Endodermal cell (in vitro differentiated cells): ENCODE data around the gene PTPN9. TPM values are rescaled to one million over a fixed set of nuclear protein-coding genes. Genes with fewer than 3 reads are reported as not detected.
"Not testable (repeated sequence)": the region's sequence is repeated elsewhere in the genome, so short reads cannot be mapped to it uniquely, and the experiment has no call there.

Source experiments
- DNase-seq: peaks from one replicate; pipeline ENCODE4 v3.0.0-alpha.2; 2017
- H3K27ac ChIP-seq: 2 replicates; pipeline ENCODE4 v1.5.1; 2013; ENCODE audit warnings: mild to moderate bottlenecking, low read depth, low read length, moderate library complexity
- H3K27me3 ChIP-seq: 2 replicates; pipeline ENCODE4 v1.6.1; 2013; ENCODE audit warnings: mild to moderate bottlenecking, low read length, moderate library complexity; ENCODE audit not compliant: insufficient read depth, control insufficient read depth, poor library complexity, severe bottlenecking
- H3K36me3 ChIP-seq: 2 replicates; pipeline ENCODE4 v1.7.0; 2013; ENCODE audit warnings: mild to moderate bottlenecking, low read length, moderate library complexity; ENCODE audit not compliant: control insufficient read depth, insufficient read depth
- H3K4me1 ChIP-seq: one replicate; pipeline ENCODE4 v1.7.0; 2013; ENCODE audit warnings: low read length; ENCODE audit not compliant: control insufficient read depth, insufficient read depth
- H3K4me3 ChIP-seq: 2 replicates; pipeline ENCODE4 v1.5.1; 2013; ENCODE audit warnings: mild to moderate bottlenecking, low read length, moderate library complexity
- H3K9ac ChIP-seq: 2 replicates; pipeline ENCODE4 v1.6.1; 2013; ENCODE audit warnings: mild to moderate bottlenecking, low read length, moderate library complexity; ENCODE audit not compliant: poor library complexity, severe bottlenecking; ENCODE audit errors: extremely low read depth
- H3K9me3 ChIP-seq: 2 replicates; pipeline ENCODE4 v1.6.1; 2013; ENCODE audit warnings: mild to moderate bottlenecking, low read length, moderate library complexity; ENCODE audit not compliant: control insufficient read depth
- H3K27ac Mint-ChIP-seq: 2 replicates; pipeline ENCODE4 v1.8.0; 2020; ENCODE audit warnings: mixed read lengths
- H3K27me3 Mint-ChIP-seq: 2 replicates; pipeline ENCODE4 v1.8.0; 2021; ENCODE audit warnings: mild to moderate bottlenecking, mixed read lengths; ENCODE audit not compliant: insufficient read depth
- H3K36me3 Mint-ChIP-seq: 2 replicates; pipeline ENCODE4 v1.8.0; 2020; ENCODE audit warnings: low read depth, mixed read lengths
- H3K4me1 Mint-ChIP-seq: 2 replicates; pipeline ENCODE4 v1.8.0; 2020; ENCODE audit warnings: mixed read lengths
- H3K4me3 Mint-ChIP-seq: 2 replicates; pipeline ENCODE4 v1.8.0; 2020; ENCODE audit warnings: mild to moderate bottlenecking, moderate library complexity, mixed read lengths
- H3K9me3 Mint-ChIP-seq: 2 replicates; pipeline ENCODE4 v1.8.0; 2020; ENCODE audit warnings: mild to moderate bottlenecking, mixed read lengths
- CTCF ChIP-seq: fragments of 200-600 bp; sonication (generic); conservative IDR thresholded peaks from 2 replicates; pipeline ENCODE4 v1.5.0; 2021; ENCODE audit warnings: antibody characterized with exemption, mild to moderate bottlenecking
- WGBS, 2 experiments: methylation state at CpG; one replicate each; pipeline versions ENCODE4 v1.1.5 to v1.1.7; 2013; ENCODE audit warnings: missing lambda C conversion rate in 2 of 2, mixed read lengths in 1 of 2; ENCODE audit not compliant: insufficient coverage in 1 of 2, insufficient read length in 1 of 2; 5-methylcytosine and 5-hydroxymethylcytosine counted together
- total RNA-seq, 2 donors: library from RNA; stranded (reverse); fragmentation: NEBNext Ultra II Directional in 1 of 2; extraction: Animal tissue kit (Norgen Biotek cat#: 25700) in 1 of 2; gene quantifications; 2 replicates in 1 of 2; 3 replicates in 1 of 2; pipeline ENCODE4 v1.2.1, GENCODE V29; 2021

PTPN9 gene
- total RNA-seq, 2 donors from 2014 or later: 49.1 to 53.5 TPM

- Mint-ChIP-seq H3K4me1 (peaks cover 3% of the 10 kb centered on the region), H3K36me3 (peaks cover 56% of the 10 kb centered on the region), H3K4me3 (no peak overlapping the region), H3K27me3 (no peaks in the 10 kb centered on the region), H3K27ac (no peak overlapping the region), H3K9me3 (peaks cover 30% of the 10 kb centered on the region)
- H3K27me3 ChIP-seq: no peaks in the 10 kb centered on the region
- DNase-seq: no peak
- no peak overlapping the region for H3K27ac ChIP-seq
- H3K4me3 ChIP-seq: no peak overlapping the region
- peaks cover 4% of the 10 kb centered on the region for H3K4me1 ChIP-seq
- WGBS, 2 experiments: 90 to 100% methylated on average over 2 of the region's 2 CpGs
- H3K9me3 ChIP-seq: peaks cover 20% of the 10 kb centered on the region
- H3K9ac ChIP-seq: no peak overlapping the region
- TF ChIP-seq CTCF: no peak
- H3K36me3 ChIP-seq: peaks cover 67% of the 10 kb centered on the region
Measured at GRCh38 chr15:75479670-75480069, 99.4 kb downstream of the PTPN9 start.

- H3K9ac ChIP-seq, DNase-seq, H3K27me3 ChIP-seq, H3K4me3 Mint-ChIP-seq, H3K27me3 Mint-ChIP-seq, H3K4me3 ChIP-seq, H3K4me1 ChIP-seq, H3K9me3 Mint-ChIP-seq, H3K27ac Mint-ChIP-seq, H3K9me3 ChIP-seq, H3K27ac ChIP-seq: not testable (repeated sequence)
- H3K36me3 Mint-ChIP-seq: peaks cover 55% of the 10 kb centered on the region
- H3K4me1 Mint-ChIP-seq: peaks cover 15% of the 10 kb centered on the region
- peaks cover 70% of the 10 kb centered on the region for H3K36me3 ChIP-seq
- 98 to 100% methylated on average over 3 to 5 of the region's 5 CpGs for WGBS, 2 experiments
Measured at GRCh38 chr15:75477094-75477493, 102.0 kb downstream of the PTPN9 start.

GRCh38 chr15:75468913-75469598 lies 110.1 kb downstream of the PTPN9 start:
- Histone ChIP-seq H3K4me1 (no peaks in the 10 kb centered on the region), H3K9me3 (no peaks in the 10 kb centered on the region), H3K4me3 (no peak overlapping the region), H3K27ac (no peak overlapping the region), H3K9ac (no peak overlapping the region), H3K36me3 (peaks cover 86% of the 10 kb centered on the region), H3K27me3 (no peaks in the 10 kb centered on the region)
- Mint-ChIP-seq H3K27me3 (no peaks in the 10 kb centered on the region), H3K9me3 (no peaks in the 10 kb centered on the region), H3K27ac (no peak overlapping the region), H3K36me3 (peaks cover 82% of the 10 kb centered on the region), H3K4me1 (peaks cover 7% of the 10 kb centered on the region), H3K4me3 (no peak overlapping the region)
- no peak for DNase-seq
- WGBS, 2 experiments: 97 to 100% methylated on average over 2 of the region's 2 CpGs
- TF ChIP-seq CTCF: no peak

GRCh38 chr15:75460646-75461045 lies 118.5 kb downstream of the PTPN9 start:
- Histone ChIP-seq H3K36me3 (peaks cover 20% of the 10 kb centered on the region), H3K9ac (no peak overlapping the region), H3K4me1 (peaks cover 5% of the 10 kb centered on the region), H3K27me3 (no peaks in the 10 kb centered on the region), H3K27ac (no peak overlapping the region), H3K9me3 (no peaks in the 10 kb centered on the region), H3K4me3 (no peak overlapping the region)
- Mint-ChIP-seq H3K27ac (peak overlapping the region; percentile 76), H3K36me3 (peaks cover 16% of the 10 kb centered on the region), H3K4me3 (no peak overlapping the region), H3K4me1 (peaks cover 26% of the 10 kb centered on the region), H3K9me3 (no peaks in the 10 kb centered on the region), H3K27me3 (no peaks in the 10 kb centered on the region)
- 87 to 94% methylated on average over 3 to 4 of the region's 4 CpGs for WGBS, 2 experiments
- no peak for DNase-seq
- TF ChIP-seq CTCF: no peak
